HUES48 (cell line): ENCODE data around the gene ZFPM1.
A peak's percentile ranks its signal among the peaks of the same experiment; 100 is the strongest.

Experiments
- H3K27ac ChIP-seq: one replicate; pipeline ENCODE4 v1.7.0; 2013; ENCODE audit warnings: low read depth, low read length, inconsistent platforms
- H3K27me3 ChIP-seq: 2 replicates; pipeline ENCODE4 v1.6.1; 2013; ENCODE audit warnings: mild to moderate bottlenecking, low read length; ENCODE audit not compliant: control insufficient read depth, insufficient read depth
- H3K36me3 ChIP-seq: 2 replicates; pipeline ENCODE4 v1.6.1; 2013; ENCODE audit warnings: low read length; ENCODE audit not compliant: control insufficient read depth, insufficient read depth
- H3K4me1 ChIP-seq: 2 replicates; pipeline ENCODE4 v1.6.1; 2013; ENCODE audit warnings: mild to moderate bottlenecking, low read length; ENCODE audit not compliant: control insufficient read depth, insufficient read depth
- H3K4me3 ChIP-seq: 2 replicates; pipeline ENCODE4 v1.5.1; 2013; ENCODE audit warnings: mild to moderate bottlenecking, low read depth, low read length
- H3K9ac ChIP-seq: 2 replicates; pipeline ENCODE4 v1.6.1; 2013; ENCODE audit warnings: mild to moderate bottlenecking, low read depth, low read length, moderate library complexity
- H3K9me3 ChIP-seq: 2 replicates; pipeline ENCODE4 v1.6.1; 2013; ENCODE audit warnings: low read length; ENCODE audit not compliant: control insufficient read depth, insufficient read depth

ZFPM1 gene

DNA sequence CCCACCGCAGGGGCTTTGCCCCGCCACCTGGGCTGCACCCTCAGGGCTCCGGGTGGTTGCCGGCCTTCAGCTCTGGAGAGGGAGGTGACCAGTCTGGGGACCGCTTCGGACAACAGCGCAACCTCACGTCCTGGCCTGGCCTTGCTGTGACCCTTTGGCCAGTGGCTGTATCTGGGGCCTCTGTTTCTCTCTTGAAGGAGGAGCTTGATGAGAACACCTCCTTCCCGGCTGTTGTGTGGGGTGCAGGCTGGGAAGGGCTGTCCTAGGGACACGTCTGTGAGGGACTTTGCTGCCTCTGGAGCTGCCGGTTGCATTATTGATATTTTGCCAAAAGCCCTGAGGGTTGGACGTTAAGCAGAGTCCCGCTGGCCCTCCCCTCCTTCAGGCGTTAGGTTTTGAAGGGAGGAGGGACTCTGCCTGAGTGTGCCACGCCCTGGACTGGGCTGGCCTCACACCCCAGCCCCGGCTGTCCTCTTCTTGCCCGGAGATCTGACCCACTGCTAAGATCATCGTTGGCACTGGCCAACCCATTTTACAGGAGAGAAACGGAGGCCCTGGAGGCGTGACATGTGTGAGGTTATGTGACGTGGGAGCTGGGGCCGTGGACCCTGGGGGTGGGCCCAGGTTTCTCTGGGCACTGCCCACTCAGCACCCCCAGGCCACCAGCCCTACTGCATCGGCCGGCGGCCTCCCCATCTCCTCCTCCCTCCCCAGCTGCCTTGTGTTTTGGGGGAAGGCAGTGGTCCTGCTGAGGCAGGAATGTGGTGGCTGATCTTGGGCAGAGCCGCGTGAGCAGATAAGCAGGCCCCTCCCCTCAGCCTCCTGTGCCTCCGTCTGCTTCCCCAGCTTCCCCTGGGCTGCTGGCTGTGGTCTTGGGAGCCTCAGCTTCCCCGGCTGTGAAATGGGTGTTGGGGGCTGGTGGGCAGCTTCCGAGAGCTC is 8.5 kb downstream of the ZFPM1 start:
- Histone ChIP-seq H3K4me3 (no peak overlapping the region), H3K36me3 (no peaks in the 10 kb centered on the region), H3K27ac (no peak overlapping the region), H3K9me3 (no peaks in the 10 kb centered on the region), H3K4me1 (peaks cover 15% of the 10 kb centered on the region), H3K9ac (no peak overlapping the region), H3K27me3 (peaks cover 14% of the 10 kb centered on the region)

DNA sequence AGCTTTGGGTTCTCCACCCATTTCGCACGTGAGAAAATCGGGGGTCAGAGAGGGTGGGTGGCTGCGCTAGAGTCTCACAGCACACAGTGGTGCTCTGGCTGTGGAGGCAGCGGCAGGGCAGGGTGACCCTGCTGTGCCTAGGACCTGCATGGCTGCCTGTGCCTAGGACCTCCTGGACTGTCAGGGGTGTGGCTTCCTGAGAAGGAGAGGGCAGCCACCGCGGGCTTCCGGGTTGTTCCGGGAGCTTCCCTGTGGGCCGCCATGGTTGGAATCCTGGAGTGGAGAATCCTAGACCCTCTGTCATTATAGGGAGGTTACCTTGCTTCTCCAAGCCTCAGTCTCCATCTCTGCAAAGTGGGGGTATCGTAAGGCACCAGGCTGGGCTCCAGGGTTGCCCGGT is 9.3 kb downstream of the ZFPM1 start:
- no peak overlapping the region for H3K9ac ChIP-seq

GRCh38 chr16:88463411-88463810 is 10.3 kb downstream of the ZFPM1 start:
- Histone ChIP-seq H3K4me1 (peaks cover 18% of the 10 kb centered on the region), H3K27me3 (no peaks in the 10 kb centered on the region), H3K9ac (no peak overlapping the region), H3K9me3 (no peaks in the 10 kb centered on the region), H3K27ac (no peak overlapping the region), H3K36me3 (no peaks in the 10 kb centered on the region), H3K4me3 (no peak overlapping the region)

More for the DNA sequence above, 9.3 kb downstream of the ZFPM1 start:
- Histone ChIP-seq H3K27me3 (peaks cover 6% of the 10 kb centered on the region), H3K4me1 (peaks cover 15% of the 10 kb centered on the region), H3K27ac (no peak overlapping the region), H3K4me3 (no peak overlapping the region), H3K36me3 (no peaks in the 10 kb centered on the region), H3K9me3 (no peaks in the 10 kb centered on the region)

DNA sequence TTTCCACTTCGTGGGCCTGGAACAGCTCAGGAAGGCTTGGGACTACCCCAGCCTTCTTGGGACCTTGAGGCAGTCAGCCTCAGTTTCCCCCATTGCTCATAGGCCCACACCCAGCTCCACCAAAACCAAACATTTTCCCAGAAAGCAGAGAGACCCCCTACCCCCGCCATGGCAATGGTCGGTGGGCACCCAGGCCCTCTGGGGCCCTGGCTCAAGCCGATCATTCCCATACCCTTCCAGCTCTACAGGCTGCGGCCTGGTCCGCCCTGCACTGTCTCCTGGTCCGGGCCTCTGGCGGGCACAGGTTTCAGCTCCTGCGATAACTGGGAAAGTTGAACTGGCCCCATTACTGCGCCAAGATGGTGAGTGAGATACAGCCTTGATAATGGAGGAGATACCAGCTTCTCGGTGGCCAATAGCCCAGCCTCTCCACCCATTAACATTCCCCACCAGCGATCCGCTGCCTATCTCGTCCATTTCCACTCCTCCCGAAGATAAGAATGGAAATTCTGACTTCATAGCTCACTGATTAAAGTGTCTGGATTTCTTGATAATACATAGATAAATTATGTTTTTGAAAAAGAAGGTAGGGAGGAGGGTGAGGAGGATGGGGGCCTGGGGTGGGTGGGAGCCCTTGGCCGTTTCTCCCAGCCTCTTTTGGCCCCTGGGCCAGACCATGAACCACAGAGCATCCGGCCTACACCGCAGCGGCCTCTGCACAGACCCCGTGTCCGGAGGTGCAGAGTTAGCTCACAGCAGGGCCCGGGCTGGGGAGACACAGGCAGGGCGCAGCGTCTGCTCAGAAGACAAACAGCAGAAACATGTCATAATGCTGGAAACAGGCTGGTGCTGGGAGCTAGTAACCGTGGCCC is 11.6 kb downstream of the ZFPM1 start:
- H3K9me3 ChIP-seq: no peaks in the 10 kb centered on the region
- H3K27me3 ChIP-seq: no peaks in the 10 kb centered on the region
- H3K27ac ChIP-seq: no peak overlapping the region
- no peaks in the 10 kb centered on the region for H3K36me3 ChIP-seq
- H3K9ac ChIP-seq: no peak overlapping the region
- peaks cover 23% of the 10 kb centered on the region for H3K4me1 ChIP-seq
- no peak overlapping the region for H3K4me3 ChIP-seq

- H3K9ac ChIP-seq: no peak overlapping the region
- H3K9me3 ChIP-seq: no peaks in the 10 kb centered on the region
- H3K4me1 ChIP-seq: peaks cover 23% of the 10 kb centered on the region
- H3K4me3 ChIP-seq: no peak overlapping the region
- no peak overlapping the region for H3K27ac ChIP-seq
- no peaks in the 10 kb centered on the region for H3K27me3 ChIP-seq
- no peaks in the 10 kb centered on the region for H3K36me3 ChIP-seq
Measured at GRCh38 chr16:88465387-88465983, 12.4 kb downstream of the ZFPM1 start.

GRCh38 chr16:88466175-88466862 is 13.2 kb downstream of the ZFPM1 start:
- no peaks in the 10 kb centered on the region for H3K36me3 ChIP-seq
- no peaks in the 10 kb centered on the region for H3K9me3 ChIP-seq
- H3K4me1 ChIP-seq: peaks cover 22% of the 10 kb centered on the region
- H3K4me3 ChIP-seq: no peak overlapping the region
- no peak overlapping the region for H3K9ac ChIP-seq
- no peaks in the 10 kb centered on the region for H3K27me3 ChIP-seq
- H3K27ac ChIP-seq: no peak overlapping the region

- H3K4me3 ChIP-seq: no peak overlapping the region
- H3K27ac ChIP-seq: no peak overlapping the region
- no peak overlapping the region for H3K9ac ChIP-seq
- H3K36me3 ChIP-seq: no peaks in the 10 kb centered on the region
- no peaks in the 10 kb centered on the region for H3K27me3 ChIP-seq
- no peaks in the 10 kb centered on the region for H3K9me3 ChIP-seq
- H3K4me1 ChIP-seq: peaks cover 15% of the 10 kb centered on the region
Measured at GRCh38 chr16:88466949-88467348, 13.9 kb downstream of the ZFPM1 start.

DNA sequence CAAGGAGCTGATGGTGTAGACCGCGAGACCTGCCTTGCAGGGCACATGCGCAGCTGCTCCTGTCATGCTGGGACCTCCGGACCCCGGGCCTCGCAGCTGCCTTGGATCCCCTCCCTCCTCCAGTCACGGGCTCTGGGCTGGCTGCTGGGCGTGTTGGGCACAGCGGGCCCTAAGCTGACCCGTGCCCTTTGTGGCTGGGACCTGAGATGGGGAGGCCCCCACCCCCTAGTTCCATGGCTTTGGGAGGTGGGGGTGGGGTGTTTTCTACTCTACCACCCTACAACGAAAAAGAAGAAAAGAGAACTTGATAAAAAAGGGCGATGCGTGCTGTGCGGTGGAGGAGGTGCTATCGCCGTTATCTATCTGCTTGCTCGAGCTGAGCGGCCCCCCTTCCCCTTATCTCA is 14.5 kb downstream of the ZFPM1 start:
- Histone ChIP-seq H3K9ac (no peak overlapping the region), H3K27ac (no peak overlapping the region), H3K27me3 (no peaks in the 10 kb centered on the region), H3K4me1 (peaks cover 10% of the 10 kb centered on the region), H3K36me3 (no peaks in the 10 kb centered on the region), H3K9me3 (no peaks in the 10 kb centered on the region), H3K4me3 (no peak overlapping the region)

- Histone ChIP-seq H3K9me3 (no peaks in the 10 kb centered on the region), H3K27ac (no peak overlapping the region), H3K4me1 (peaks cover 8% of the 10 kb centered on the region), H3K27me3 (no peaks in the 10 kb centered on the region), H3K36me3 (no peaks in the 10 kb centered on the region), H3K9ac (no peak overlapping the region), H3K4me3 (peak overlapping the region; percentile 15; the same call in 1 of the 2 replicates)
Measured at GRCh38 chr16:88468275-88469129, 15.4 kb downstream of the ZFPM1 start.
